ENCODE measurements around the gene TTR. TPM values are rescaled to one million over a fixed set of nuclear protein-coding genes. Genes with fewer than 3 reads are reported as not detected.
A peak's percentile ranks its signal among the peaks of the same experiment; 100 is the strongest.

The TTR gene
- total and polyA plus RNA-seq, 2 of the 13 experiments (the other 11 are each of a cell fraction or from before 2014, with no cell fraction given): 91.3 to 496 TPM

GRCh38 chr18:31587529-31587928 is 4.1 kb upstream of the TTR start (continued):
- TF ChIP-seq, protein P1, sequence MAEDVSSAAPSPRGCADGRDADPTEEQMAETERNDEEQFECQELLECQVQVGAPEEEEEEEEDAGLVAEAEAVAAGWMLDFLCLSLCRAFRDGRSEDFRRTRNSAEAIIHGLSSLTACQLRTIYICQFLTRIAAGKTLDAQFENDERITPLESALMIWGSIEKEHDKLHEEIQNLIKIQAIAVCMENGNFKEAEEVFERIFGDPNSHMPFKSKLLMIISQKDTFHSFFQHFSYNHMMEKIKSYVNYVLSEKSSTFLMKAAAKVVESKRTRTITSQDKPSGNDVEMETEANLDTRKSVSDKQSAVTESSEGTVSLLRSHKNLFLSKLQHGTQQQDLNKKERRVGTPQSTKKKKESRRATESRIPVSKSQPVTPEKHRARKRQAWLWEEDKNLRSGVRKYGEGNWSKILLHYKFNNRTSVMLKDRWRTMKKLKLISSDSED (CRISPR knock-in tag; IDR thresholded peaks at IDR 0.05): no peak
- TF ChIP-seq RCOR2 (CRISPR knock-in tag; IDR thresholded peaks at IDR 0.05) (peak; percentile 78), NONO (IDR thresholded peaks at IDR 0.05) (no peak), NONO (CRISPR knock-in tag; conservative IDR thresholded peaks at IDR 0.05) (no peak), ZFP36 (IDR thresholded peaks at IDR 0.05; ENCODE audit: borderline replicate concordance, low read depth, low read length, partially characterized antibody) (no peak), ATM (IDR thresholded peaks at IDR 0.05; ENCODE audit: borderline replicate concordance) (no peak), HMGXB4 (CRISPR knock-in tag; IDR thresholded peaks at IDR 0.05; ENCODE audit: borderline replicate concordance in 1 of 2, low read depth in 1 of 2) (0 out of 4 replicates have a peak, but pooled peaks of 1 of the 2 experiments have one; percentile 30), FOXJ3 (CRISPR knock-in tag; IDR thresholded peaks at IDR 0.05; ENCODE audit: borderline replicate concordance) (peak; percentile 89), RAD21 (CRISPR knock-in tag; IDR thresholded peaks at IDR 0.05) (no peak), ZNF326 (CRISPR knock-in tag; IDR thresholded peaks at IDR 0.05; ENCODE audit: borderline replicate concordance) (no peak), ZNF564 (CRISPR knock-in tag; IDR thresholded peaks at IDR 0.05) (no peak), ZNF614 (CRISPR knock-in tag; IDR thresholded peaks at IDR 0.05; ENCODE audit: borderline replicate concordance) (no peak; the same call in 1 of the 2 replicates), NCOA2 (CRISPR knock-in tag; IDR thresholded peaks at IDR 0.05) (peak; percentile 92)
- TF ChIP-seq, protein P2, sequence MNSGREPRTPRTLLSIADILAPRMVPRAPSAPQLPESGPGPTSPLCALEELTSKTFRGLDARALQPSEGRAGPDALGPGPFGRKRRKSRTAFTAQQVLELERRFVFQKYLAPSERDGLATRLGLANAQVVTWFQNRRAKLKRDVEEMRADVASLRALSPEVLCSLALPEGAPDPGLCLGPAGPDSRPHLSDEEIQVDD (CRISPR knock-in tag; IDR thresholded peaks at IDR 0.05; ENCODE audit: borderline replicate concordance): no peak
- TF ChIP-seq, protein P3, sequence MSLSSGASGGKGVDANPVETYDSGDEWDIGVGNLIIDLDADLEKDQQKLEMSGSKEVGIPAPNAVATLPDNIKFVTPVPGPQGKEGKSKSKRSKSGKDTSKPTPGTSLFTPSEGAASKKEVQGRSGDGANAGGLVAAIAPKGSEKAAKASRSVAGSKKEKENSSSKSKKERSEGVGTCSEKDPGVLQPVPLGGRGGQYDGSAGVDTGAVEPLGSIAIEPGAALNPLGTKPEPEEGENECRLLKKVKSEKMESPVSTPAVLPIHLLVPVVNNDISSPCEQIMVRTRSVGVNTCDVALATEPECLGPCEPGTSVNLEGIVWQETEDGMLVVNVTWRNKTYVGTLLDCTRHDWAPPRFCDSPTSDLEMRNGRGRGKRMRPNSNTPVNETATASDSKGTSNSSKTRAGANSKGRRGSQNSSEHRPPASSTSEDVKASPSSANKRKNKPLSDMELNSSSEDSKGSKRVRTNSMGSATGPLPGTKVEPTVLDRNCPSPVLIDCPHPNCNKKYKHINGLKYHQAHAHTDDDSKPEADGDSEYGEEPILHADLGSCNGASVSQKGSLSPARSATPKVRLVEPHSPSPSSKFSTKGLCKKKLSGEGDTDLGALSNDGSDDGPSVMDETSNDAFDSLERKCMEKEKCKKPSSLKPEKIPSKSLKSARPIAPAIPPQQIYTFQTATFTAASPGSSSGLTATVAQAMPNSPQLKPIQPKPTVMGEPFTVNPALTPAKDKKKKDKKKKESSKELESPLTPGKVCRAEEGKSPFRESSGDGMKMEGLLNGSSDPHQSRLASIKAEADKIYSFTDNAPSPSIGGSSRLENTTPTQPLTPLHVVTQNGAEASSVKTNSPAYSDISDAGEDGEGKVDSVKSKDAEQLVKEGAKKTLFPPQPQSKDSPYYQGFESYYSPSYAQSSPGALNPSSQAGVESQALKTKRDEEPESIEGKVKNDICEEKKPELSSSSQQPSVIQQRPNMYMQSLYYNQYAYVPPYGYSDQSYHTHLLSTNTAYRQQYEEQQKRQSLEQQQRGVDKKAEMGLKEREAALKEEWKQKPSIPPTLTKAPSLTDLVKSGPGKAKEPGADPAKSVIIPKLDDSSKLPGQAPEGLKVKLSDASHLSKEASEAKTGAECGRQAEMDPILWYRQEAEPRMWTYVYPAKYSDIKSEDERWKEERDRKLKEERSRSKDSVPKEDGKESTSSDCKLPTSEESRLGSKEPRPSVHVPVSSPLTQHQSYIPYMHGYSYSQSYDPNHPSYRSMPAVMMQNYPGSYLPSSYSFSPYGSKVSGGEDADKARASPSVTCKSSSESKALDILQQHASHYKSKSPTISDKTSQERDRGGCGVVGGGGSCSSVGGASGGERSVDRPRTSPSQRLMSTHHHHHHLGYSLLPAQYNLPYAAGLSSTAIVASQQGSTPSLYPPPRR (CRISPR knock-in tag; IDR thresholded peaks at IDR 0.05; ENCODE audit: borderline replicate concordance): peak; percentile 92
- TF ChIP-seq, protein P4, sequence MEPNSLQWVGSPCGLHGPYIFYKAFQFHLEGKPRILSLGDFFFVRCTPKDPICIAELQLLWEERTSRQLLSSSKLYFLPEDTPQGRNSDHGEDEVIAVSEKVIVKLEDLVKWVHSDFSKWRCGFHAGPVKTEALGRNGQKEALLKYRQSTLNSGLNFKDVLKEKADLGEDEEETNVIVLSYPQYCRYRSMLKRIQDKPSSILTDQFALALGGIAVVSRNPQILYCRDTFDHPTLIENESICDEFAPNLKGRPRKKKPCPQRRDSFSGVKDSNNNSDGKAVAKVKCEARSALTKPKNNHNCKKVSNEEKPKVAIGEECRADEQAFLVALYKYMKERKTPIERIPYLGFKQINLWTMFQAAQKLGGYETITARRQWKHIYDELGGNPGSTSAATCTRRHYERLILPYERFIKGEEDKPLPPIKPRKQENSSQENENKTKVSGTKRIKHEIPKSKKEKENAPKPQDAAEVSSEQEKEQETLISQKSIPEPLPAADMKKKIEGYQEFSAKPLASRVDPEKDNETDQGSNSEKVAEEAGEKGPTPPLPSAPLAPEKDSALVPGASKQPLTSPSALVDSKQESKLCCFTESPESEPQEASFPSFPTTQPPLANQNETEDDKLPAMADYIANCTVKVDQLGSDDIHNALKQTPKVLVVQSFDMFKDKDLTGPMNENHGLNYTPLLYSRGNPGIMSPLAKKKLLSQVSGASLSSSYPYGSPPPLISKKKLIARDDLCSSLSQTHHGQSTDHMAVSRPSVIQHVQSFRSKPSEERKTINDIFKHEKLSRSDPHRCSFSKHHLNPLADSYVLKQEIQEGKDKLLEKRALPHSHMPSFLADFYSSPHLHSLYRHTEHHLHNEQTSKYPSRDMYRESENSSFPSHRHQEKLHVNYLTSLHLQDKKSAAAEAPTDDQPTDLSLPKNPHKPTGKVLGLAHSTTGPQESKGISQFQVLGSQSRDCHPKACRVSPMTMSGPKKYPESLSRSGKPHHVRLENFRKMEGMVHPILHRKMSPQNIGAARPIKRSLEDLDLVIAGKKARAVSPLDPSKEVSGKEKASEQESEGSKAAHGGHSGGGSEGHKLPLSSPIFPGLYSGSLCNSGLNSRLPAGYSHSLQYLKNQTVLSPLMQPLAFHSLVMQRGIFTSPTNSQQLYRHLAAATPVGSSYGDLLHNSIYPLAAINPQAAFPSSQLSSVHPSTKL (CRISPR knock-in tag; IDR thresholded peaks at IDR 0.05): peak; percentile 83

Data from HepG2 (cell line).